Gastroesophageal sphincter (tissue), 4 donors: ENCODE data around the gene MFSD11. TPM values are rescaled to one million over a fixed set of nuclear protein-coding genes. Genes with fewer than 3 reads are reported as not detected.
"Not testable (repeated sequence)": the region's sequence is repeated elsewhere in the genome, so short reads cannot be mapped to it uniquely, and the experiment has no call there.

Source experiments
- ATAC-seq: fragments of 150-250 bp; one replicate; pipeline ENCODE4 v1.9.1; 2016; ENCODE audit warnings: mild to moderate bottlenecking, moderate library complexity
- H3K27ac ChIP-seq, 4 donors: fragments of 200-600 bp; sonication (generic) in 3 of 4; 1 replicate in 3 of 4; 2 replicates in 1 of 4; pipeline ENCODE4 v1.5.1; 2016 to 2019
- H3K27me3 ChIP-seq: fragments of 200-600 bp; sonication (generic); one replicate; pipeline ENCODE4 v1.5.1; 2019
- H3K36me3 ChIP-seq, 2 donors: fragments of 200-600 bp; sonication (generic); one replicate each; pipeline ENCODE4 v1.5.1; 2019; ENCODE audit warnings: control low read depth in 1 of 2
- H3K4me1 ChIP-seq, 3 donors: fragments of 200-600 bp; sonication (generic); 1 replicate in 2 of 3; 2 replicates in 1 of 3; pipeline ENCODE4 v1.5.1; 2016 to 2019; ENCODE audit warnings: control low read depth in 2 of 3
- H3K4me3 ChIP-seq, 2 donors: fragments of 200-600 bp; sonication (generic); one replicate each; pipeline ENCODE4 v1.5.1; 2019; ENCODE audit warnings: mild to moderate bottlenecking in 1 of 2, moderate library complexity in 1 of 2
- H3K9me3 ChIP-seq, 3 donors: fragments of 200-600 bp; sonication (generic); one replicate each; pipeline ENCODE4 v1.5.1; 2017 to 2019; ENCODE audit warnings: control low read depth in 2 of 3
- EP300 ChIP-seq: sonication (generic); formaldehyde crosslinking; IDR thresholded peaks from one replicate; pipeline ENCODE4 v1.6.1; 2017; ENCODE audit warnings: antibody characterized with exemption, mild to moderate bottlenecking
- POLR2A ChIP-seq, 2 donors: fragments of 450-650 bp; IDR thresholded peaks; one replicate each; pipeline ENCODE4 v1.6.1; 2017; ENCODE audit warnings: antibody characterized with exemption in 2 of 2, mild to moderate bottlenecking in 2 of 2, moderate library complexity in 1 of 2
- POLR2AphosphoS5 ChIP-seq: sonication (generic); formaldehyde crosslinking; IDR thresholded peaks from one replicate; pipeline ENCODE4 v1.6.1; 2017; ENCODE audit warnings: antibody characterized with exemption
- WGBS, 2 donors: methylation state at CpG; one replicate each; pipeline ENCODE4 v1.1.5; 2018; ENCODE audit warnings: low coverage in 1 of 2; 5-methylcytosine and 5-hydroxymethylcytosine counted together
- total RNA-seq, 4 donors: library from RNA; depleted of rRNA; stranded (reverse); fragments of >200 nt; gene quantifications; one replicate each; pipeline ENCODE4 v1.1.0, GENCODE V29; 2016
- TF ChIP-seq, protein P1 (sequence below), 4 experiments: fragments of 200-600 bp in 2 of 4; fragments of 450-650 bp in 2 of 4; sonication (generic) in 1 of 4; IDR thresholded peaks; one replicate each; pipeline ENCODE4 v1.5.1; 2017 to 2019; ENCODE audit warnings: antibody characterized with exemption in 4 of 4, mild to moderate bottlenecking in 2 of 4, moderate library complexity in 2 of 4

Gene MFSD11
- total RNA-seq, 4 donors from 2014 or later: 18.4 to 27.8 (median 20.9) TPM

DNA sequence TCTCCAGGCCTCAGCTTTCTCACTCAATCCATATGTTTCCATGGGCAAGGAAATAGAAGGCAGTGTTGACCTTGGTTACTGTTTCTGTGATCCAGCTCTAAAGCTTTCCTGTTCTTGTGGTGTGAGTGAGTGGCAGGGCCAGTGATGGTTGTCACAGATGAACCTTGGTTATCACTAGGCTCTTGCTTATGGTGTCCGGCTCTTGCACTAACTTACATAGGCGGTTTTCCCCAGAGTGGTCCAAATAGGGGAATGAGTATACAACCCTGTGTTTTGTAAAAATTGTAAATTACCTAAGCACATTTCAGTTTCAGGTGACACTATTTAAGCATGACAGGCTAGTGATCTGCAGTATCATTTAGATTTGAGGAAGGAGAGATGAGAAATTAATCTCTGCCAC lies 6.8 kb downstream of the MFSD11 start:
- Histone ChIP-seq H3K4me1 (peaks cover 0 to 21% (median 3%) of the 10 kb centered on the region in 3 donors), H3K4me3 (no peak overlapping the region), H3K27me3 (no peaks in the 10 kb centered on the region), H3K9me3 (no peaks in the 10 kb centered on the region), H3K27ac (no peak overlapping the region), H3K36me3 (peaks cover 7 to 73% of the 10 kb centered on the region in 2 donors)
- ATAC-seq: no peak
- TF ChIP-seq POLR2A (IDR thresholded peaks at IDR 0.05): no peak
- TF ChIP-seq EP300: no peak
- TF ChIP-seq POLR2AphosphoS5: no peak
- TF ChIP-seq, protein P1, sequence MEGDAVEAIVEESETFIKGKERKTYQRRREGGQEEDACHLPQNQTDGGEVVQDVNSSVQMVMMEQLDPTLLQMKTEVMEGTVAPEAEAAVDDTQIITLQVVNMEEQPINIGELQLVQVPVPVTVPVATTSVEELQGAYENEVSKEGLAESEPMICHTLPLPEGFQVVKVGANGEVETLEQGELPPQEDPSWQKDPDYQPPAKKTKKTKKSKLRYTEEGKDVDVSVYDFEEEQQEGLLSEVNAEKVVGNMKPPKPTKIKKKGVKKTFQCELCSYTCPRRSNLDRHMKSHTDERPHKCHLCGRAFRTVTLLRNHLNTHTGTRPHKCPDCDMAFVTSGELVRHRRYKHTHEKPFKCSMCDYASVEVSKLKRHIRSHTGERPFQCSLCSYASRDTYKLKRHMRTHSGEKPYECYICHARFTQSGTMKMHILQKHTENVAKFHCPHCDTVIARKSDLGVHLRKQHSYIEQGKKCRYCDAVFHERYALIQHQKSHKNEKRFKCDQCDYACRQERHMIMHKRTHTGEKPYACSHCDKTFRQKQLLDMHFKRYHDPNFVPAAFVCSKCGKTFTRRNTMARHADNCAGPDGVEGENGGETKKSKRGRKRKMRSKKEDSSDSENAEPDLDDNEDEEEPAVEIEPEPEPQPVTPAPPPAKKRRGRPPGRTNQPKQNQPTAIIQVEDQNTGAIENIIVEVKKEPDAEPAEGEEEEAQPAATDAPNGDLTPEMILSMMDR (IDR thresholded peaks at IDR 0.05): no peak
- WGBS, 2 donors: 100% methylated on average over 2 of the region's 2 CpGs; no CpG with 5 or more reads in 1 of the 2 donors

DNA sequence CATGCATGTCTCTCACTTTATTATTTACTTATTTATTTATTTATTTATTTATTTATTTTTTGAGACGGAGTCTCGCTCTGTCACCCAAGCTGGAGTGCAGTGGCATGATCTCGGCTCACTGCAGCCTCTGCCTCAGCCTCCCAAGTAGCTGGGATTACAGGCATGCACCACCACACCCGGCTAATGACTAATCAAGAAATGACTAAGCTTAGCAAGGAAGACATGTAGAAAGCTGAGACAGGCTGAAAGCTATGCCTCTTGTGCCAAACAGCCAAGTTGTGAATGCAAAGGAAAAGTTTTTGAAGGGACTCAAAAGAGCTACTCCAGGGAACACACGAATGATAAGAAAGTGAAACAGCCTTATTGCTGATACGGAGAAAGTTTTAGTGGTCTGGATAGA lies 7.9 kb downstream of the MFSD11 start:
- H3K4me3 ChIP-seq, H3K9me3 ChIP-seq, ATAC-seq, H3K27ac ChIP-seq, H3K27me3 ChIP-seq: not testable (repeated sequence)
- Histone ChIP-seq H3K4me1 (peaks cover 0 to 11% (median 0%) of the 10 kb centered on the region in 3 donors), H3K36me3 (peaks cover 7 to 76% of the 10 kb centered on the region in 2 donors)
- 90 to 94% methylated on average over 2 to 4 of the region's 6 CpGs for WGBS, 2 donors

DNA sequence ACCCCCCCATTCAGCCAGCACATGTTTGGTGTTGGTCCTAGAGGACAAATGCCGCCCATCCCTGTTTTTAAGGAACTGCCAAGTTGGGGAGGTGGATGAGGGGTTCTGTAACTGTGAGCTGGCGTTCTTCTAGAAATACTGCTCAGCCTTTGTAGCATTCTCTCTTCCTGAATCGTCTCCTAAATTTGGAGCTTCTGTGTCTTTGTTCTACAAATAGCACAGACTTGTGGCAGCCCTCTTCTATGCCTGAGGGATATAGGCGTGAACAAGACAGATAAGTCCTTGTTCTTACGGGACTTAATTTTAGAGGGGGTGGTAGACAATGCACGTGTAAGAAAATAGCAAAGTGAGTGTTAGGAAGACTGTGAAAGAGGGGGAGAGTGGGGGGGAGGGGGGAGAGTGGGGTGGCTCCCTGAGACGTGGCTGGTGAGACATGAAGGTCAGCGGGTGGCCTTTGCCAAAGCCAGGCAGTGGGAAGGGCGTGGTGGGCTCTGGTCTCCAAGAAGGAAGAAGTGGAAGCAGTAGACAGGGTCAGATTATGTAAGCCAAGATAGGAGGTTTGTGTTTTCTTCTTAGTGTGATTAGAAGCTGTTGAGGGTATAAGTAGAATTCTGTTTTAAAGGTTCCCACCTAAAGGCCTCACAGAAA lies 9.9 kb downstream of the MFSD11 start:
- 51 to 62% methylated on average over 4 to 9 of the region's 9 CpGs for WGBS, 2 donors
- Histone ChIP-seq H3K36me3 (peaks cover 7 to 79% of the 10 kb centered on the region in 2 donors), H3K27me3 (no peaks in the 10 kb centered on the region), H3K4me3 (no peak overlapping the region), H3K4me1 (no peaks in the 10 kb centered on the region), H3K27ac (no peak overlapping the region), H3K9me3 (no peaks in the 10 kb centered on the region)
- TF ChIP-seq, protein P1 (IDR thresholded peaks at IDR 0.05): no peak
- TF ChIP-seq POLR2A (IDR thresholded peaks at IDR 0.05) (no peak), EP300 (no peak), POLR2AphosphoS5 (no peak)
- ATAC-seq: no peak

DNA sequence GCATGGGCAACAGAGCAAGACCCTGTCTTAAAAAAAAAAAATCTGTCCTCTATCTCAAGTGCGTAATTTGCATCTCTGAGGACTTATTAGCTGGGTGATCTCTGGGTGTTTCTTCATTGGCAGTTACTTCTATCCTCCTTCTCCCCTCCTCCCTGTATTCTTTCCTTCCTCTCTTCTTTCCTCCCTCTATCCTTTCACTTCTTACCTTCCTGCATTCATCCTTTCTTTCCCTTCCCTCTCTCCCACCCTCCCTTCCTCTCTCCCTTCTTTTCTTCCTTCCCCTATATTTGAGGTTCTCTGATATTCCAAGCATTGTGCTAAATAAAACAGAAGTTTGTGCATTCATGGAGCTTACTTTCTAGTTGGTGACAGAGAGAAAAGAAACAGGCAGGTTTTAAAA lies 10.7 kb downstream of the MFSD11 start:
- Histone ChIP-seq H3K9me3 (no peaks in the 10 kb centered on the region), H3K4me3 (no peak overlapping the region), H3K27me3 (no peaks in the 10 kb centered on the region), H3K27ac (no peak overlapping the region), H3K4me1 (no peaks in the 10 kb centered on the region), H3K36me3 (peaks cover 7 to 79% of the 10 kb centered on the region in 2 donors)
- 100% methylated on average over 1 of the region's 1 CpG for WGBS, 2 donors
- no peak for ATAC-seq
- TF ChIP-seq, protein P1 (IDR thresholded peaks at IDR 0.05): no peak
- no peak for TF ChIP-seq POLR2A (IDR thresholded peaks at IDR 0.05)
- TF ChIP-seq POLR2AphosphoS5: no peak
- TF ChIP-seq EP300: no peak

DNA sequence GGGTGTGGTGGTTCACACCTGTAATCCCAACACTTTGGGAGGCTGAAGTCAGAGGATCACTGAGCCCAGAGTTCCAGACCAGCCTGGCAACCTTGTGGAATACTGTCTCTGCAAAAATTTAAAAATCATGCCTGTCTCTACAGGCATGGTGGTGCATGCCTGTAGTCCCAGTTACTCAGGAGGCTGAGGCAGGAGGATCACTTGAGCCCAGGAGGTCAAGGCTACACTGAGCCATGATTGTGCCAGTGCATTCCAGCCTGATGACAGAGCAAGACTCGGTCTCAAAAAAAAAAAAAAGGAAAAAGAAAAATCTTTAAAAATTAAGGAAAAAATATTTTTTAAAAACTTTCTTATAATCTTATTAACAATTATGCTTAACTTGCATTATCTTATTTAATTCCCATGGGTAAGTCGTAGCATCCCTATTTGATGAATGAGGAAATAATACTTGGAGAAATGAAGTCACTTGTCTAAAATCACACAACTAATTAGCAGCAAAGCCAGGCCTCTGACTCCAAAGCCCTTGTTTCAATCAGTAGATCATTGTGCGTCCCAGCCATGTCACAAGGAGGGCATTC lies 13.6 kb downstream of the MFSD11 start:
- no peak overlapping the region for H3K27ac ChIP-seq
- WGBS, 2 donors: 86 to 89% methylated on average over 3 of the region's 3 CpGs

More for the DNA sequence above, 13.6 kb downstream of the MFSD11 start:
- TF ChIP-seq POLR2AphosphoS5: no peak
- TF ChIP-seq EP300: no peak
- TF ChIP-seq, protein P1 (IDR thresholded peaks at IDR 0.05): no peak
- no peak for TF ChIP-seq POLR2A (IDR thresholded peaks at IDR 0.05)
- no peaks in the 10 kb centered on the region for H3K4me1 ChIP-seq
- H3K9me3 ChIP-seq: no peaks in the 10 kb centered on the region
- no peak overlapping the region for H3K4me3 ChIP-seq
- H3K36me3 ChIP-seq: peaks cover 0 to 76% of the 10 kb centered on the region in 2 donors
- H3K27me3 ChIP-seq: no peaks in the 10 kb centered on the region
- ATAC-seq: no peak
